Activated CD4-positive, alpha-beta memory T cell treated with anti-CD3 and anti-CD28 coated beads, Interleukin-2, amount 10 ng/mL, durations not matched to agents 7 days and 5 days (primary cell): ENCODE data around the gene PIGQ. TPM values are rescaled to one million over a fixed set of nuclear protein-coding genes. Genes with fewer than 3 reads are reported as not detected.

Experiments used
- CTCF ChIA-PET: fragments of 350-600 bp; sonication (Branson Sonifier 250); formaldehyde crosslinking; loops from one replicate; lab custom pipeline; 2021; ENCODE audit warnings: antibody characterized with exemption, inconsistent platforms; lab: Charles Lee
- POLR2A ChIA-PET: fragments of 350-600 bp; sonication (Branson Sonifier 250); formaldehyde crosslinking; loops from one replicate; lab custom pipeline; 2021; ENCODE audit warnings: antibody characterized with exemption; lab: Charles Lee
- DNase-seq: peaks from one replicate; pipeline ENCODE4 v3.0.0-alpha.2; 2020
- H3K27ac Mint-ChIP-seq: one replicate; pipeline ENCODE4 v1.8.0; 2021; ENCODE audit warnings: mild to moderate bottlenecking, mixed read lengths
- H3K27me3 Mint-ChIP-seq: one replicate; pipeline ENCODE4 v1.8.0; 2021; ENCODE audit warnings: mixed read lengths
- H3K36me3 Mint-ChIP-seq: one replicate; pipeline ENCODE4 v1.8.0; 2021; ENCODE audit warnings: low read depth, mixed read lengths
- H3K4me1 Mint-ChIP-seq: one replicate; pipeline ENCODE4 v1.8.0; 2021; ENCODE audit warnings: mixed read lengths
- H3K4me3 Mint-ChIP-seq: one replicate; pipeline ENCODE4 v1.8.0; 2021; ENCODE audit warnings: mild to moderate bottlenecking, mixed read lengths
- H3K9me3 Mint-ChIP-seq: one replicate; pipeline ENCODE4 v1.8.0; 2021; ENCODE audit warnings: mixed read lengths
- total RNA-seq, 2 experiments: library from RNA; stranded (reverse); gene quantifications; one replicate each; pipeline ENCODE4 v1.2.3, GENCODE V29; 2021

The PIGQ gene
- total RNA-seq: 10 to 100 TPM; 33.7 to 35.1 TPM

- Mint-ChIP-seq H3K4me3 (peak within 1 kb of the TSS; percentile 81), H3K27me3 (no peaks in the 10 kb centered on the region), H3K27ac (peak within 1 kb of the TSS; percentile 82), H3K36me3 (no peaks in the 10 kb centered on the region), H3K4me1 (peaks cover 33% of the 10 kb centered on the region), H3K9me3 (no peaks in the 10 kb centered on the region)
- peak; percentile 75 for DNase-seq
- CTCF ChIA-PET: no interaction called here
- POLR2A ChIA-PET: interaction anchor here (1.5 to 2.0 kb wide), 2 partner anchors 19 to 168 kb away, joined by 3 to 10 read pairs; partner anchors contain the start of gene DECR2
Observed at GRCh38 chr16:569445-570254, at the start of gene PIGQ. PIGQ (plus strand) TSS chr16:569968; CDS start chr16:574075, 4,107 bp downstream.

GRCh38 chr16:520847-521246 lies 48.9 kb upstream of the PIGQ start:
- no peaks in the 10 kb centered on the region for H3K9me3 Mint-ChIP-seq
- H3K4me1 Mint-ChIP-seq: peaks cover 17% of the 10 kb centered on the region
- no peak for DNase-seq
- H3K36me3 Mint-ChIP-seq: peaks cover 4% of the 10 kb centered on the region
- H3K4me3 Mint-ChIP-seq: no peak overlapping the region
- POLR2A ChIA-PET: interaction anchor here (0.8 kb wide), 1 partner anchor 900 kb away, joined by 3 read pairs; the partner anchor contains the start of gene UQCC4
- H3K27ac Mint-ChIP-seq: no peak overlapping the region
- H3K27me3 Mint-ChIP-seq: no peaks in the 10 kb centered on the region
- CTCF ChIA-PET: no interaction called here

DNA sequence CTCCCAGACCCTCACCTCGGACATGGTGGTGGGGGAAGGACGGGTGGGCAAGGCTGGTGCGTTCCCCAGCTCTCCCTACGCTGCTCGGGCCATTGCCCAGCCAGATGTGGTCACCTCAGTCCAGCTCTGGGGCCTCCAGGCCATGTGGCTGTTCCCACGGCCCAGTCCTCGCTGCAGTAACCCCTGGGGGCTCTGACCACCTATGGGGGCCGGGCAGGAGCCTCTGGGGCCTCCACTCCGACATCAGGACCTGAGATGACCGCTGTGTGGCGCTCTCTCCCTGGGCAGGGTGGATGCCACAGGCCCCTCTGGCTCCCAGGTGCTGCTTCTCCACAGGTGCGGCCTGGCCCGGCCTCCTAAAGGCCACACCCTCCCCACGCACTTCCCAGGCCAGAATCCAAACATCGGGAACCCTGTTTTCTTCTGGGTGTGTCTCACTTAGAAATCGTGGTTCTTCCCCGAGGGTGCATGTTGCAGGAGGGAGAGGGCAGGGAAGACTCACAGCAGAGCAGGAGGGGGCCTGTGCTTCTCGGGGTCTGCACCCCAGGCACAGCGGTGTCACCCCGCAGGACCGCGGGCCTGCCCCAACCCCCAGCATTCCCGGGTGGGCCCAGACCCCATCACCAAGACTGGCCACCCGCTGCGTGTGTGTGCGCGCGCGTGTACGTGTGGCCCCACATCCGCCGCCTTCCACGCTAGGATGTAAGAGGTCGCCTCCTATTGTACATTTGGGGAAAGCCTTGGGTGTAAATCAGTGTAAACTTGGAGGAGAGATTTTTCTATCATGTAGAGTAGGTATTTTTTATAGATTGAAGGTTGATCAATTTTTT lies 48.2 kb upstream of the PIGQ start:
- ChIA-PET POLR2A (no interaction called here), CTCF (no interaction called here)
- Mint-ChIP-seq H3K4me3 (no peak overlapping the region), H3K9me3 (no peaks in the 10 kb centered on the region), H3K36me3 (peaks cover 4% of the 10 kb centered on the region), H3K27me3 (no peaks in the 10 kb centered on the region), H3K4me1 (peaks cover 24% of the 10 kb centered on the region), H3K27ac (no peak overlapping the region)
- DNase-seq: no peak

DNA sequence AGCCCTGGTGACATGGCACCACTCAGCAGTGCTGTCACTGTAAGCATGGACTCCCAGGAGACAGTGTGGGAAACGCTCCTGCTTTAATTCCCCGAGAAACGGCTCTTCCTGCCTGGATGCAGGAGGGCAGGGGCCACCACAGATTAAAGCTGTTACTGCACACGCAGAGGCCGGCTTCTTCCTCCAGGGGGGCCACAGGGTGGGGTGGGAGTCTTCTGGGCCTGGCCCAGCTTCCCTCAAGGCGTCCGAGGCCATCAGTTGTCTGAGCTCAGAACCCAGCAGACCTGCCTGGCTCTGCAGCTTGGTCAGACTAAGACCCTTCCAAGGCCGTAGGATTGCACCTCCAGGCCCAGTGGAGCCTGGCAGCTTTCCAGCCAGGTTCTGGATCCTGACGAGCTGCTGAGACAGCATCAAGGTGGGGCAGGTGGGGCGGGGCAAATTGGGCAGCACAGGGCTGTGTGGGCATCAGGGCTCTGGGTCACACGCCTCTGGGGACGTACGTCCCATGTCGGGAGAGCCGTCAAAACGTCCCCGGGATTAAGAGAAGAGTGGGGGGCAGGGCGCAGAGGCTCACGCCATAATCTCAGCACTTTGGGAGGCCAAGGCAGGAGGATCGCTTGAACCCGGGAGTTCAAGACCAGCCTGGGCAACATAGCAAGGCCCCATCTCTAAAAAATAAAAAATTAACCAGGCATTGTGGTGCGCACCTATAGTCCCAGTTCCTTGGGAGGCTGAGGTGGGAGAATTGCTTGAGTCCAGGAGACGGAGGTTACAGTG lies 47.3 kb upstream of the PIGQ start:
- no peak for DNase-seq
- POLR2A ChIA-PET: interaction anchor here (1.0 kb wide), 1 partner anchor 1011 kb away, joined by 3 read pairs; the partner anchor contains the start of gene TMEM204

GRCh38 chr16:523097-523741 lies 46.5 kb upstream of the PIGQ start:
- Mint-ChIP-seq H3K4me3 (no peak overlapping the region), H3K27me3 (no peaks in the 10 kb centered on the region), H3K36me3 (peaks cover 2% of the 10 kb centered on the region), H3K4me1 (peaks cover 25% of the 10 kb centered on the region), H3K27ac (peak overlapping the region; percentile 28), H3K9me3 (no peaks in the 10 kb centered on the region)
- ChIA-PET CTCF (no interaction called here), POLR2A (interaction anchor here (1.0 kb wide), 1 partner anchor 1010 kb away, joined by 3 read pairs; the partner anchor contains the start of gene TMEM204)
- no peak for DNase-seq

More for the DNA sequence above, 47.3 kb upstream of the PIGQ start:
- H3K4me3 Mint-ChIP-seq: no peak overlapping the region
- peaks cover 2% of the 10 kb centered on the region for H3K36me3 Mint-ChIP-seq
- CTCF ChIA-PET: no interaction called here
- H3K4me1 Mint-ChIP-seq: peaks cover 25% of the 10 kb centered on the region
- no peak overlapping the region for H3K27ac Mint-ChIP-seq
- H3K27me3 Mint-ChIP-seq: no peaks in the 10 kb centered on the region
- no peaks in the 10 kb centered on the region for H3K9me3 Mint-ChIP-seq

DNA sequence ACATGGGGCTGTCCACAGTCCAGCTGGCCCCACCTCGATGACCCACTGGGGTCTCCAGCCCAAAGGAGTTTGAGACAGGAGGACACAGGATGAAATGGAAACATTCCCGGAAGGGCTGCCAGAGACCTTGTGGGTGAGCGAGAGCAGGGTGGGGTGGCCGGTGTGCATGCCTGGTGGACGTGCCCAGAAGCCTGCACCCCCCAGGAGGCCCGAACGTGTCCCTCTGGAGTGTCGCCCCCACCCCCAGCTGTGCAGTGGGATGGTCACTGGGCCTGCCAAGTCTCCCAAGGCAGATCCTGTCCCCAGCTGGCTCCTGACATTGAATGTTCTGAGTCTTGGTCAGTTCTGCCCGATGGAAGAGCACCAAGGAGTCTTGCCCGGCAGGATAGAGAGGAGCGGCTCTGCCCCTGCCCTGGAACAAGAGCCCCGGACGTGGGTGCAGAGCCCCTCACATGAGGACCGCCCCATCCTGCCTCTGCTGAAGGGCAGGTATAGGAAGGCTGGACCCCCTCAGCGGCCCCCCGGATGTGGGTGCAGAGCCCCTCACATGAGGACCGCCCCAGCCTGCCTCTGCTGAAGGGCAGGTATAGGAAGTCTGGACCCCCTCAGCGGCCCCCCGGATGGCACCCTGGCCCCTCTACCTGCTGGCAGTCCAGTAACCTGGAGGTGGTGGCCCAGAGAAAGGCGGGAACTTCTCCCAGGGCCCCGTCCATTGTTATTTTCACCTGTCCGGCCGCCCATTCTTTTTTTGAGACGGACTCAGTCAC lies 45.3 kb upstream of the PIGQ start:
- POLR2A ChIA-PET: no interaction called here
- Mint-ChIP-seq H3K27me3 (no peaks in the 10 kb centered on the region), H3K9me3 (no peaks in the 10 kb centered on the region), H3K27ac (peak overlapping the region; percentile 97), H3K4me3 (no peak overlapping the region), H3K4me1 (peaks cover 30% of the 10 kb centered on the region), H3K36me3 (peaks cover 12% of the 10 kb centered on the region)
- no peak for DNase-seq
- CTCF ChIA-PET: no interaction called here

- Mint-ChIP-seq H3K4me1 (peaks cover 36% of the 10 kb centered on the region), H3K36me3 (peaks cover 17% of the 10 kb centered on the region), H3K9me3 (no peaks in the 10 kb centered on the region), H3K4me3 (peak overlapping the region; percentile 76), H3K27me3 (no peaks in the 10 kb centered on the region), H3K27ac (peak overlapping the region; percentile 97)
- ChIA-PET POLR2A (interaction anchor here (2.3 kb wide), 1 partner anchor 63 kb away, joined by 7 read pairs; no protein-coding TSS in a partner anchor), CTCF (no interaction called here)
- DNase-seq: no peak
Observed at GRCh38 chr16:525123-525519, 44.6 kb upstream of the PIGQ start.

DNA sequence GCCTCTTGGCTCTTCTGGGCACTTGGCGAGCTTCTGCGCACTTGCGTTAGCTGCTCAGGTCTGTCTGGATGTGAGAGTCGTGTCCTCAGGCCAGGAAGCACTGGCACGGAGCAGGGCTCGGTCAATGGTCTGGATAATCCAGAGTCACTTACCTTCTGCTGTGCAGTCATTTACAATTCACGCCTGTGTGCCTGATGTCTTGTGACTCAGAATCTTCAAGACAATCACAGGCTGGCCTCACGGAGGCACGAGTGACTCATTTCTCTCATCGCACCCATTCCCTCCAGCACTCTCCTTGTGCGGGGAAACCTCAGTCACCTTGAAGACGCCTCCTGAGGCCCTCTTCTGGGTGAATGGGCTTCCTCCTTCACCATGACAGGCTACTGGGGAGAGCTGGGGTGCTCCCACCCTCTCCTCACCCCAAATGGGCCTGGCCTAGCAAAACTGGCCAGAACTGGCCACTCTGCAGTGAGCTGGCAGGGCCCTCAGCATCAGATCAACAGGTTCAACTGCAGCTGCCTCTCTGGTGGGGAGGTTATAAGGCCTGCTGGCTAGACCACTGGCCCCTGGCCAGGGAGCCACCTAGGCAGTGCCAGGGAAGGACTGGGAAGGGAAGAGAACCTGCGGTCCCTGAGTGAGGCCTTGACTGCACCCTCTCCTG lies 44.1 kb upstream of the PIGQ start:
- Mint-ChIP-seq H3K36me3 (peaks cover 21% of the 10 kb centered on the region), H3K27me3 (no peaks in the 10 kb centered on the region), H3K9me3 (no peaks in the 10 kb centered on the region), H3K27ac (peak overlapping the region; percentile 97), H3K4me1 (peaks cover 40% of the 10 kb centered on the region), H3K4me3 (peak overlapping the region; percentile 76)
- peak; percentile 82 for DNase-seq
- ChIA-PET CTCF (no interaction called here), POLR2A (interaction anchor here (0.9 to 2.3 kb wide), 3 partner anchors 63 to 473 kb away, joined by 3 to 7 read pairs (median 5); partner anchors contain the start of genes POLR3K, RAB11FIP3 and SNRNP25)

GRCh38 chr16:526181-527014 lies 43.4 kb upstream of the PIGQ start:
- ChIA-PET CTCF (interaction anchor here (0.6 to 1.1 kb wide), 3 partner anchors 110 to 293 kb away, joined by 3 to 4 read pairs (median 3); partner anchors contain the start of gene RHOT2), POLR2A (interaction anchor here (0.7 to 2.3 kb wide), 8 partner anchors 11 to 473 kb away, joined by 3 to 7 read pairs (median 4); partner anchors contain the start of genes METTL26, POLR3K, RAB11FIP3 and SNRNP25)
- Mint-ChIP-seq H3K27ac (peak overlapping the region; percentile 97), H3K9me3 (no peaks in the 10 kb centered on the region), H3K4me1 (peaks cover 40% of the 10 kb centered on the region), H3K36me3 (peaks cover 21% of the 10 kb centered on the region), H3K4me3 (peak overlapping the region; percentile 76), H3K27me3 (no peaks in the 10 kb centered on the region)
- peak; percentile 23 for DNase-seq
